GM19463 (cell line): ENCODE results near the gene RNF167.

Experiments used
- ATAC-seq: cut with Tn5 transposase; IDR thresholded peaks from one replicate; pipeline ENCODE4 v1.9.1; 2021; ENCODE audit warnings: mild to moderate bottlenecking, moderate library complexity; ENCODE audit not compliant: unreplicated experiment

RNF167 gene

GRCh38 chr17:4937553-4937952, 2.5 kb upstream of the RNF167 start:
- no peak for ATAC-seq

- ATAC-seq: no peak
Measured at GRCh38 chr17:4938069-4938491, 2.0 kb upstream of the RNF167 start.

- ATAC-seq: no peak
Measured at GRCh38 chr17:4938688-4939545, 1.2 kb upstream of the RNF167 start.

GRCh38 chr17:4939546-4939795, 597 bp upstream of the RNF167 start:
- ATAC-seq: no peak

- ATAC-seq: peak; percentile 14
Measured at GRCh38 chr17:4940555-4941318, 669 bp downstream of the RNF167 start.

GRCh38 chr17:4941319-4941610, 1.2 kb downstream of the RNF167 start:
- no peak for ATAC-seq

- no peak for ATAC-seq
Measured at GRCh38 chr17:4942760-4943508, 2.9 kb downstream of the RNF167 start.

GRCh38 chr17:4944163-4944553, 4.1 kb downstream of the RNF167 start:
- no peak for ATAC-seq

GRCh38 chr17:4944554-4945175, 4.6 kb downstream of the RNF167 start:
- ATAC-seq: no peak

- ATAC-seq: peak; percentile 28
Measured at GRCh38 chr17:4945176-4945943, 5.3 kb downstream of the RNF167 start.

GRCh38 chr17:4945944-4946280, 5.8 kb downstream of the RNF167 start:
- ATAC-seq: no peak

- ATAC-seq: no peak
Measured at GRCh38 chr17:4946312-4946976, 6.4 kb downstream of the RNF167 start.

- no peak for ATAC-seq
Measured at GRCh38 chr17:4947010-4947410, 6.9 kb downstream of the RNF167 start.

- ATAC-seq: no peak
Measured at GRCh38 chr17:4947411-4948165, 7.5 kb downstream of the RNF167 start.

- ATAC-seq: no peak
Measured at GRCh38 chr17:4948166-4948930, 8.3 kb downstream of the RNF167 start, which contains the start of gene PFN1. PFN1 (minus strand) TSS chr17:4948530; CDS start chr17:4948394, 136 bp downstream.

- ATAC-seq: peak; percentile 34
Measured at GRCh38 chr17:4948931-4949320, 8.9 kb downstream of the RNF167 start.

GRCh38 chr17:4949321-4950074, 9.4 kb downstream of the RNF167 start:
- ATAC-seq: peak; percentile 29
